NOMO-1 treated with dmso at 0.1 percent for 144 hours (cell line): ENCODE results near the gene LCK.
"Not testable (repeated sequence)": the region's sequence is repeated elsewhere in the genome, so short reads cannot be mapped to it uniquely, and the experiment has no call there.

Experiments used
- DNase-seq: peaks from one replicate; lab custom pipeline; 2025; ENCODE audit not compliant: unreplicated experiment; lab: John Stamatoyannopoulos, UW

The LCK gene

DNA sequence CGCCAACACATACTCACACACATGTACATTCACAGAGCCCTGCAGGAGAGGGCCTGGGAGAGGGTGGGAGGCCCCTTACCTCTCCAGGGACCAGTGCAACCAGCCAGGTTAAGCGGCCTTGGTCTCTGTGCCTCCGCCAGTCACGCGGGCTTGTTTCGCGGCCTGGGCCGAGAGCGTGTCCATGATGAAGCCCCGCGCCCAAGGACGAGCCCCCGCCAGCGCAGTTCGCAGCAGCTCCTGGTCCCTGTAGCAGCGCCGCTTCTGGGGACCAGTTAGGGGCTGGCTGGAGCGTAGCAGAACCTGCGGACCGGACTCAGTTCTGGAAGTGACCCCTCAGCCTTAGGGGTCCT lies 11.3 kb upstream of the LCK start:
- DNase-seq = no peak

- peak; percentile 70 for DNase-seq
Measured at GRCh38 chr1:32240140-32240951, 10.7 kb upstream of the LCK start.

DNA sequence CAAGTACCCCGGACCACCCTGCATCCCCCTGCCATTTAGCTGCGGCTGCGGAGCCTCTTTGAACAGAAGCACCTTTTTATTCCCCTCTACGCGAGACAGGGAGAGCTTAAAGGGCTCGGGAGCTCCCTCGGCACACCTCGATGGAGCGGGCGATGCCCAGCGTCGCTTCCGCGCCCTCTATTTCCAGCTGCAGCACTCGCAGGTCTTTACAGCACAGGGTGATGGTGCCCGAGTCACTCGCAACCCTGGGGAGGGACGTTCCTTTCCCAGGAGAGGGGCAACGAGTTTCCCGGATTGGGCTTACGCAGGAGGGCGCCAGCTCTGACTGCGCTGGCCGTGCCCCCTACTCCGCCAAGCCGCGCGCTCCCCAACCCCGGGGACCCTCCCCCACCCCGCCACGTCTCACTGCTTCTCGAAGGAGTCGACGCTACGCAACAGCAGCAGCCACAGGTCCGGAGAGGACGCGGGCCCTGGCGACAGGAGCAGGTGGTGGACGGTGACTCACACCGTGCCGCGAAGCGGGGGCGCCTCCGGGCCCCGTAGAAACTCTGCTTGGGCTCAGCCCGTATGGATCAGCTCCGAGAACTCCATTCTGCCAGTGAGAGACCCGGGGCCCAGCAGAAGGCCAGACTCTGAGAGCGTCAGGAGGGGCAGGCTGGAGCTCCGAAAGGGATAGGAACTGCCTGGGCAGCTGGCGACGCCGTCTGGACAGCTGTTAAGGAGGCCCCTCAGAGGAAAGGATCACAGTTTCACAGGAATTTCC lies 9.9 kb upstream of the LCK start:
- no peak for DNase-seq

GRCh38 chr1:32242341-32242851 lies 8.7 kb upstream of the LCK start:
- no peak for DNase-seq

GRCh38 chr1:32246888-32247273 lies 4.2 kb upstream of the LCK start, which contains the start of gene FAM167B:
Gene FAM167B, plus strand, starts transcription at chr1:32247222. Its CDS starts 200 bp downstream, at chr1:32247422.
- DNase-seq = no peak

- DNase-seq = no peak
Measured at GRCh38 chr1:32247452-32247851, 3.6 kb upstream of the LCK start.

GRCh38 chr1:32247983-32248889 lies 2.8 kb upstream of the LCK start:
- no peak for DNase-seq

DNA sequence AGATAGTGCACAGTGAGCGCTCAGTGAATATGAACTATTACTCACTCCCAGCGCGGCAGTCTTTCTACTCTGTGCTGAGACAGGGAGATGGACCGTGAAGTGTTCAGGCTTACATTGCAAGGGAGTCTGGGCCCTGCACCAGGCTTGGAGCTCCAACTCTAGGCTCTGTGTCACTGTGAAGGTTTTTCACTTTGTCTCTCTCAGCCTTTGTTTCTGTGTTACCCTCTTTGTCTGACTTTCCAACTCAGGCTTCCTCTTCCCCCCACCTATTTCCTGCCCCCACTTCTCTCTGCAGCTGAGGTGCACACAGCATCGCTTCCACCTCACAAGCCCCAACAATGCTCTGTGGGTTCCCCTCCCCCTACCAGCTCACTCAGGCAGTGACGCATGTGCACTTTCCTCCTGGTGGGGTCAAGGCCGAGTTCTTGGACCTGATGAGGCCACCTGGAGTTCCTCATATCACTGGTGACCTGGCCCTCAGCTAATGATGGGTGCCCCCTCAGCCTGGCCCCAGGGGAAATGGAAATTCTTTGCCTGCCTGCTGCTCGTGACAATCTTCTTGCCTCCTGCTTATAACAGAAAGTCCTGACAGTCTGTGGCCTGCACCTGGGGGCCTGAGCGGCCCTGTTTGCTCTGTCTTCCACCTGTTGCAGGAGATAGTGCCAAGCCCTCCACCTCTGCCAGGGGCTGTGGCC lies 1.1 kb upstream of the LCK start:
- DNase-seq = peak; percentile 35

DNA sequence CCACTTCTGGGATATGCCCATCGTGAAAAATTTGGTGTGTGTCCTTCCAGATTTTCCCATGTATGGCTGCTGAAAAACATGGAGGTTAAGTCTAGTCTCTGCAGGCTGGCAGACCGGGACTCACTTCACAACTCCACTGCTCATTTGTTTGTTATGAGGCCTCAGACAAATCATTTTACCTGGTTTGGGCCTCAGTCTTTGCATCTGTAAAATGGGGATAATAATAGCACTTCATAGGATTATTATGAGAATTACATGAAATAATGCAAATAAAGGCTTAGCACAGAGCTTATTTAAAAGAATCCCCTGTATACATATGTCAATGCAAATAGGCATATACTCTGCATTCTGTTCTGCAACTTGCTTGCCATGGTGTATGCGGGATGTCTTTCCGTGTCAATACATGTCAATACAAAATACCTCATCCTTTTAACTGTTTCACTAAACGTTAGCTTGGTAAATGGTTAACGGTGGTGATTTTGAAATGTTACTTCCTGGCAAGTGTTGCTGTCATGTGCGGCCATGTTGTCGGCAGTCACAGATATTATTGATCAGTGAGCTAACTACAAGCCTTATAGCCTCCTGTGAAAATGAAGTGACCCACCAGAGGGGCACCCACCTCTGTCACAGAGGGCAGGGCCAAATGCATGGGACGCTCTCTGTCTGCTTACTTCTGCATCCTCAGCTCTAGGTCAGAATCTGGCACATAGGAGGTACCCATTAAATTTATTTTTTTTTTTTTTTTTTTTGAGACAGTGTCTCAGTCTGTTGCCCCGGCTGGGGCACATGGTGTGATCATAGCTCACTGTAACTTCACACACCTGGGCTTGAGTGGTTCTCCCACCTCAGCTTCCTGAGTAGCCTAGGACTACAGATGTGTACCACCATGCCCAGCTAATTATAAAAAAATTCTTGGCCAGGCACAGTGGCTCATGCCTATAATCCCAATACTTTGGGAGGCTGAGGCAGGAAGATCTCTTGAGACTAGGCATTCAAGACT lies 4.3 kb downstream of the LCK start:
- DNase-seq = no peak

DNA sequence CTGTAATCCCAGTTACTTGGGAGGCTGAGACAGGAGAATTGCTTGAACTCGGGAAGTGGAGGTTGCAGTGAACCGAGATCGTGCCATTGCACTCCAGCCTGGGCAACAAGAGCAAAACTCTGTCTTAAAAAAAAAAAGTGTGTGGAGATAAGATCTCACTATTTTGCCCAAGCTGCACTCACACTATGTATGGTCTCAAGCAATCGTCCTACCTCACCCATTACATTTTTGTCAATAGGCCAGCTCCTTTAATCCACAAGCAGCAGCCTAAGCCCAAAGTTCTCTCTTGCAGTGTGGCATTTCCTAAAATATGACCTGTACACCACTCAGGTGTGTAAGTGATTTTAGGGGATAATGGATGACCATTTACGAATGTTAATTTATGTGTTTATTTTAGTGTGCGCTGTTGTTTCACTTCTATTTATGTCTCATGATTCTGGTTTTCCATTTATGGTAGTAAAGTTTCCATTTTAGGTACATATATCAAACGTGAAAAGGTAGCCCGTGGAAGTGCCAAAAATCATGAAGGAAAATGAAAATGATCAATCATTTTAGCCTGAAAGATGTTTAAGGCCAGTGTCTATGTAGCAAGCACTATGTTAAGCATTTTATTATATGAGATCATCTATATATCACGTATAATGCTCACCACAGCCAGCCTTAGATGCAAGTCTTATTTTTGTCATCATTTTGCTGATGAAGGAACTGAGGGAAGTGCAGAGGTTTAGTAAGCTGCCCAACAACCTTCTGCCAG lies 5.6 kb downstream of the LCK start:
- no peak for DNase-seq

DNA sequence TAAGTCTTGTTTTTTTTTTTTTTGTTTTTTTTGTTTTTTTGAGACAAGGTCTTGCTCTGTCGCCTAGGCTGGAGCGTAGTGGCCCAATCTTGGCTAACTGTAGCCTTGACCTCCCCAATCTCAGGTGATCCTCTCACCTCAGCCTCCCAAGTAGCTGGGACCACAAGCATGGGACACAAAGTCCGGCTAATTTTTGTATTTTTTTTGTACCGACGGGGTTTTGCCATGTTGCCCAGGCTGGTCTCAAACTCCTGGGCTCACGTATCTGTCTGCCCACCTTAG lies 6.1 kb downstream of the LCK start:
- DNase-seq = no peak

- DNase-seq = not testable (repeated sequence)
Measured at GRCh38 chr1:32263236-32263593, 12.2 kb downstream of the LCK start.

DNA sequence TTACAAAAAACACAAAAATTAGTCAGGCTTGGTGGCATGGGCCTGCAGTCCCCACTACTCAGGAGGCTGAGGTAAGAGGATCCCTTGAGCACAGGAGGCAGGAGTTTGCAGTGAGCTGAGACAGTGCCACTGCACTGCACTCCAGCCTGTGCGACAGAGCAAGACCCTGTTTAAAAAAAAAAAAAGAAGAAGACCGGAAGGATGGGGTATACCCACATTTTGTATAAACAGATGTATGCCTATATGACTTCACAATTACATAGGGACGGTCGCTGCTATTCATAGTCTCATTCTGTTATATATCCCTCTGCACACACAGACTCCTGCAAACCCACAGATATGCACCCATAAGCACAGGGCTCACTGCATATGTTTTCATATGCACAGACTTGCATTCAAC lies 12.7 kb downstream of the LCK start:
- no peak for DNase-seq

DNA sequence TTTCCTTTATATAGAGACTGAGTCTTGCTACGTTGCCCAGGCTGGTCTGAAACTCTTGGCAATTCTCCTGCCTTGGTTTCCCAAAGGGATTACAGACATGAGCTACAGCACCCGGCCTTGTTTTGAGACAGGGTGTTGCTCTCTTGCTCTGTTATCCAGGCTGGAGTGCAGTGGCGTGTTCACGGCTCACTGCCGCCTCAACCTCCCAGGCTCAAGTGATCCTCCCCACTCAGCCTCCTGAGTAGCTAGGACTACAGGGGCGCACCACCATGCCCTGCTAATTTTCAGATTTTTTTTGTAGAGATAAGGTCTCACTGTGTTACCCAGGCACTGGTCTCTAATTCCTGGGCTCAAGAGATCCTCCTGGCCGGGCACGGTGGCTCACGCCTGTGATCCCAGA lies 14.8 kb downstream of the LCK start:
- no peak for DNase-seq

- DNase-seq = no peak
Measured at GRCh38 chr1:32266921-32267591, 16.0 kb downstream of the LCK start.

GRCh38 chr1:32269744-32270143 lies 18.7 kb downstream of the LCK start:
- DNase-seq = no peak

DNA sequence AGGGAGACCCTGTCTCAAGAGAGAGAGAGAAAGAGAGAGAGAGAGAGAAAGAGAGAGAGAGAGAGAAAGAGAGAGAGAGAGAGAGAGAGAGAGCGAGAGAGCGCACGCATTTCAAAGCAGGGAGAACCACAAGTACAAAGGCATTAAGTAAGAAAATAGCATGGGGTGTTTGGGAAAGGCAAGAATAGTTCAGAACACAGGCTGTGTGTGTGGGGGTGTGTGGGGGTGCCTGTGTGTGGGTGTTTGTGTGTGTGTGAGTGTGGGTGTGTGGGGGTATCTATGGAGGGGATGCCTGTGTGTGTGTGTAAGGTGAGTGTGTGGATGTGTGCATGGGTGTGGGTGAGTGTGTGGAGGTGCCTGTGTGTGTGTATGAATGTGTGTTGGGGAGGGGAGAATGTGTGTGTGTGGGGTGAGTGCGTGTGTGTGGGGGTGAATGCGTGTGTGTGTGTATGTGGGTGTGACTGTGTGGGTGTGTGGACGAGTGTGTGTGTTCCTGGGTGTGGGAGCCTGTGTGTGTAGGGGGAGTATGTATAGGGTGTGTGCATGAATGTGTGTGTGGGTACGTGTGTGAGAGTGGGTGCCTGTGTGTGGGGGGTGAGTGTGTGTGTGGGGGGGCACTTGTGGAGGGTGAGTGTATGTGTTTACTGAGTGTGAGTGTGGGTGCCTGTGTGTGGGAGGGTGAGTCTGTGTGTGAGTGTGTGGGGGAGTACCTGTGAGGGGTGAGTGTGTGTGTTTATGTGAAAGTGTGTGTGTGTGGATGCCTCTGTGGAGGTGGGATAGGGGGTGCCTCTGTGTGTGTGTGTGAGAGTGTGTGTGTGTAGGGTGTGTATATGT lies 21.7 kb downstream of the LCK start:
- no peak for DNase-seq
